ENCODE measurements around the gene SACM1L. TPM values are rescaled to one million over a fixed set of nuclear protein-coding genes. Genes with fewer than 3 reads are reported as not detected.
"Not testable (repeated sequence)": the region's sequence is repeated elsewhere in the genome, so short reads cannot be mapped to it uniquely, and the experiment has no call there.

SACM1L gene
- total RNA-seq, 4 donors from 2014 or later, result 43.5 to 64.7 (median 54.3) TPM

DNA sequence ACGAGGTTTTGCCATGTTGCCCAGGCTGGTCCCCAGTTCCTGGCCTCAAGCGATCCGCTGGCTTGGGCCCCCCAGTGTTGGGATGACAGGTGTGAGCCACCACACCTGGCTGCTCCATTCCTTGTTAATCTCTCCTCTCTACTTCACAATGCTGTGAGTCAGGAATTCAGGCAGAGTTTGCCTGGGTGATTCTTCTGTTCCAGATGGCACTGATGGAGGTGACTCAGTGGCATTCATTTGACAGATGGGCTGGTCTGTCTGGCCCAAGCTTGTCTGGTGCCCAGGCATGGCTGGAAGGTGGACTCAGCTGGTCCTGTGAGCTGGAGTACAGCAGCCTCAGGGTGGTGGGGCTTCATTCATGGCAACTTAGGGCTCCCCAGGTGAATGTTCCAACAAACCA, 63.9 kb downstream of the SACM1L start:
- Histone ChIP-seq H3K27me3 (no peaks in the 10 kb centered on the region), H3K27ac (no peak overlapping the region), H3K9me3 (no peaks in the 10 kb centered on the region), H3K36me3 (peaks cover 0 to under 1% (median 0%) of the 10 kb centered on the region in 3 donors), H3K4me1 (no peaks in the 10 kb centered on the region), H3K4me3 (no peak overlapping the region)
- TF ChIP-seq, protein P1, sequence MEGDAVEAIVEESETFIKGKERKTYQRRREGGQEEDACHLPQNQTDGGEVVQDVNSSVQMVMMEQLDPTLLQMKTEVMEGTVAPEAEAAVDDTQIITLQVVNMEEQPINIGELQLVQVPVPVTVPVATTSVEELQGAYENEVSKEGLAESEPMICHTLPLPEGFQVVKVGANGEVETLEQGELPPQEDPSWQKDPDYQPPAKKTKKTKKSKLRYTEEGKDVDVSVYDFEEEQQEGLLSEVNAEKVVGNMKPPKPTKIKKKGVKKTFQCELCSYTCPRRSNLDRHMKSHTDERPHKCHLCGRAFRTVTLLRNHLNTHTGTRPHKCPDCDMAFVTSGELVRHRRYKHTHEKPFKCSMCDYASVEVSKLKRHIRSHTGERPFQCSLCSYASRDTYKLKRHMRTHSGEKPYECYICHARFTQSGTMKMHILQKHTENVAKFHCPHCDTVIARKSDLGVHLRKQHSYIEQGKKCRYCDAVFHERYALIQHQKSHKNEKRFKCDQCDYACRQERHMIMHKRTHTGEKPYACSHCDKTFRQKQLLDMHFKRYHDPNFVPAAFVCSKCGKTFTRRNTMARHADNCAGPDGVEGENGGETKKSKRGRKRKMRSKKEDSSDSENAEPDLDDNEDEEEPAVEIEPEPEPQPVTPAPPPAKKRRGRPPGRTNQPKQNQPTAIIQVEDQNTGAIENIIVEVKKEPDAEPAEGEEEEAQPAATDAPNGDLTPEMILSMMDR (IDR thresholded peaks at IDR 0.05), result no peak
- TF ChIP-seq POLR2A (IDR thresholded peaks at IDR 0.05) (no peak), EP300 (IDR thresholded peaks at IDR 0.05) (no peak)
- 90 to 93% methylated on average over 3 of the region's 3 CpGs for WGBS, 2 donors
- DNase-seq (ENCODE audit: low spot score in 2 of 2), result no peak

DNA sequence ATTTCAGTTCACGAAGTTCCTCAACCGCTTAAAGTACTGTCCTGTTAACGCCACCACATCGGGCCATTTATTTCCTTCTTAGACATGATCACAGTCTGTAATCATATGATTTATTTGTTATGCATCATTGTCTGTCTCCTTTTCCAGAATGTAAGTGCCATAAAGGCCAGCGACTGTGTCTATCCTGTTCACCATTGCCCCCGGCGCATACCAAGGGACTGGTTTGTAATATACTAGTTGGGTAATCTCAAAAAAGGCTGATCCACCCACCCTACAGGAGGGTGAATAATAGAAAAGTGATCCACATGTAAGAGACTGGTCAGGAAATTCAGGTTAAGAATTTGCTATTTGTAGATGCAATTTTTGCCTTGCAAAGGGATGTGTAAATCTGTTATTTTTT, 65.3 kb downstream of the SACM1L start:
- TF ChIP-seq POLR2A (IDR thresholded peaks at IDR 0.05), result no peak
- TF ChIP-seq EP300 (IDR thresholded peaks at IDR 0.05), result no peak
- TF ChIP-seq, protein P1 (IDR thresholded peaks at IDR 0.05), result no peak
- H3K27me3 ChIP-seq, result no peaks in the 10 kb centered on the region
- no peaks in the 10 kb centered on the region for H3K4me1 ChIP-seq
- H3K36me3 ChIP-seq, result no peaks in the 10 kb centered on the region
- H3K27ac ChIP-seq, result no peak overlapping the region
- H3K9me3 ChIP-seq, result no peaks in the 10 kb centered on the region
- 93 to 95% methylated on average over 7 of the region's 7 CpGs for WGBS, 2 donors
- no peak overlapping the region for H3K4me3 ChIP-seq
- no peak for DNase-seq (ENCODE audit: low spot score in 2 of 2)

- no peak overlapping the region for H3K27ac ChIP-seq
- no peaks in the 10 kb centered on the region for H3K36me3 ChIP-seq
- H3K9me3 ChIP-seq, result no peaks in the 10 kb centered on the region
- H3K27me3 ChIP-seq, result no peaks in the 10 kb centered on the region
- H3K4me3 ChIP-seq, result no peak overlapping the region
- WGBS, 2 donors, result 88 to 93% methylated on average over 6 of the region's 6 CpGs
- no peak for TF ChIP-seq EP300 (IDR thresholded peaks at IDR 0.05)
- TF ChIP-seq, protein P1 (IDR thresholded peaks at IDR 0.05), result no peak
- no peak for TF ChIP-seq POLR2A (IDR thresholded peaks at IDR 0.05)
- no peak for DNase-seq (ENCODE audit: low spot score in 2 of 2)
- peaks cover 0 to 1% (median 0%) of the 10 kb centered on the region in 4 donors for H3K4me1 ChIP-seq
These were observed 66.9 kb downstream of the SACM1L start for GRCh38 chr3:45756055-45756454.

- DNase-seq (ENCODE audit: low spot score in 2 of 2); H3K27me3 ChIP-seq; H3K36me3 ChIP-seq; H3K4me3 ChIP-seq; H3K27ac ChIP-seq; H3K9me3 ChIP-seq: not testable (repeated sequence)
- 70 to 79% methylated on average over 7 of the region's 7 CpGs for WGBS, 2 donors
- H3K4me1 ChIP-seq, result peaks cover 0 to 12% (median 0%) of the 10 kb centered on the region in 4 donors
These were observed 67.9 kb downstream of the SACM1L start for GRCh38 chr3:45757141-45757540.

DNA sequence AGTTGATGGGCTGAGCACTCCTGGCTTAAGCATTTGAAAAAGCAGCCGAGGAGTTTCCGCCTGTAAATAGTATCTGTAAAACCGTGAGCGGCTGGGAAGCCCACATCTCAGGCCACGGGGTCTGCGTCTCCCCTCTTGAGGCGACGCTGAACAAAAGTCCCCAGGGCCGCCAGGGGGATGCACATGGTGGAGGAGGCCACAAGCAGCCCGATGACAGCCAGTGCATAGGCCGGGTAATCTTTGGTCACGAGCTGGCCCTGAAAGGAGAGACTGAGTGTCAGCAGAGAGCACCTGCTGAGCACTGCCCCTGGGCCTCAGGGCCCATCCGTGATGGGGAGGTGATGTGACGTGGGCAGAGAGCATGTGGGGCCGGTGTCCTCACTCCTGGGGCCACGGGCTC, 69.7 kb downstream of the SACM1L start:
- WGBS, 2 donors, result 82 to 90% methylated on average over 15 to 16 of the region's 16 CpGs
- Histone ChIP-seq H3K4me3 (no peak overlapping the region), H3K27ac (no peak overlapping the region), H3K27me3 (no peaks in the 10 kb centered on the region), H3K9me3 (no peaks in the 10 kb centered on the region), H3K36me3 (no peaks in the 10 kb centered on the region), H3K4me1 (peaks cover 0 to 20% (median 0%) of the 10 kb centered on the region in 4 donors)
- DNase-seq (ENCODE audit: low spot score in 2 of 2), result no peak
- TF ChIP-seq, protein P1 (IDR thresholded peaks at IDR 0.05), result no peak
- no peak for TF ChIP-seq POLR2A (IDR thresholded peaks at IDR 0.05)
- TF ChIP-seq EP300 (IDR thresholded peaks at IDR 0.05), result no peak

DNA sequence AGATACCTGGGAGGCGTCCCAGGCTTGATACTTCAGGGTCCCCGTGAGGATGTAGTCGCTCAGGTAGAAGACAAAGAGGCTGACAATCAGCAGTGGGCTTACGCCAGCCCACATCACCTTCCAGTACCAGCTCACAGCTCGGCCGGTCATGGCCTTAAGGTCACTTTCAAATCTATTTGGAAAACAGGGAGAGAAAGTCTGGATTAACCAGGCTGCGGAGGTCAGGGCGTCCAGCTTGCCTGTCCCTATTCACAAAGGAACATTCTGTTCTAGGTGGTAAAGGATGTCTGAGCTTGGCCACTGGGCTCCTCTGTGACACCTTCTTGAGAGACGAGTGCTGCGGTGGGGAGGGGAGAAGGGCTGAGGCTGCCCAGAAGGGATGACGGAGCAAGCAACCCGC, 70.7 kb downstream of the SACM1L start:
- TF ChIP-seq POLR2A (IDR thresholded peaks at IDR 0.05), result no peak
- no peak for TF ChIP-seq EP300 (IDR thresholded peaks at IDR 0.05)
- TF ChIP-seq, protein P1 (IDR thresholded peaks at IDR 0.05), result no peak

More for the DNA sequence above, 70.7 kb downstream of the SACM1L start:
- Histone ChIP-seq H3K9me3 (no peaks in the 10 kb centered on the region), H3K27me3 (no peaks in the 10 kb centered on the region), H3K36me3 (no peaks in the 10 kb centered on the region), H3K27ac (no peak overlapping the region), H3K4me3 (no peak overlapping the region), H3K4me1 (peaks cover 0 to 20% (median 0%) of the 10 kb centered on the region in 4 donors)
- no peak for DNase-seq (ENCODE audit: low spot score in 2 of 2)
- 86 to 87% methylated on average over 12 of the region's 12 CpGs for WGBS, 2 donors

All from tibial nerve (tissue), 4 donors.